HG02678 (cell line): Measurements from ENCODE around the gene TIAM1.

Source experiments
- ATAC-seq: cut with Tn5 transposase; IDR thresholded peaks from one replicate; pipeline ENCODE4 v1.9.1; 2021; ENCODE audit warnings: mild to moderate bottlenecking, moderate library complexity; ENCODE audit not compliant: unreplicated experiment

TIAM1 gene

DNA sequence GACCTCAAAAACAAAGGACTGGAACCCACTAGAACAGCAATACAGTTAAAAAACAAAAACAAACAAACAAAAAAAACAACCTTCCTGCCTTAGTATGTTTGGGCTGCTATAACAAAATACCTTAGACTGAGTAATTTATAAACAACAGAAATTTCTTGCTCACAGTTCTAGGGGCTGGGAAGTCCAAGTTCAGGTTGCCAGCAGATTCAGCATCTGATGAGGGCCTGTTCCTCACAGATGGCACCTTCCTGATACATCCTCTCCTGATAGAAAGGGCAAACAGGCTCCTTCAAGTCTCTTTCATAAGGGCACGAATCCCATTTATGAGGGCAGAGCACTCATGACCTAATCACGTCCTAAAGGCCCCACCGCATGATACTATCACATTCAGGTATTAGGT, 55.9 kb downstream of the TIAM1 start:
- ATAC-seq = no peak

DNA sequence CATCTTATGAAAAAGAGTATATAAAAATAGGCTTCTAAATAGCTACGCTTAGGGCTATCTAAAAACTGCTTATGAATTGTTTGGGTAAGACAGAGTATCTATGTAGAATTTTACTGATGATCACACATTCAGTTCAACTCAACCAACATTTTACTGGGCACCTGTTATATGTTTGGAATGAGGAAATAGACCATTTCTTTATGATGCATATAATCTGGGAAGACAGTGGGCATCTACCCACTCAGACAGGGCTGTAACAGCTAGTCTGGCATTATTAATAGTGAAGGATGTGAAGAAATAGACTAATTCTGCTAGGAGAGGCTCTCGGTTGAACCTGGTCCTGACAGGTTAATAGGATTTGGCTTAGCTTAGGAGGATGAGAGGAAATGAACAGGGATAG, 56.9 kb downstream of the TIAM1 start:
- no peak for ATAC-seq

DNA sequence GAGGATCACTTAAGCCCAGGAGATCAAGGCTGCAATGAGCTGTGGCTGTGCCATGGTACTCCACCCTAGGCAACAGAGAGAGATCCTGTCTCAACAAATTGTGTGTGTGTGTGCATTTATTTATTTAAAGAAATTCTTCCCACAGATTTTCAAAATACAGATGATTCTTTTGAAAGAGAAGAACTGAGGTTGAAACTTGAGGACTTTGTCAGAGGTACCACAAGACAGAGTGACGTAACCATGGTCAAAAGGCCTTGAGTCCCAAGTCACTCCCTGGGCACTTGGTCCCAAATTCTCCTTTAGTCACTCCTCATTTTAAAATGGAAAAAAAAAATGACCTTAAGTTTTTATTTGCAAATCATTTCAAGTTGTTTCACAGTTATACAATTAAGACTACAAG, 57.4 kb downstream of the TIAM1 start:
- no peak for ATAC-seq

DNA sequence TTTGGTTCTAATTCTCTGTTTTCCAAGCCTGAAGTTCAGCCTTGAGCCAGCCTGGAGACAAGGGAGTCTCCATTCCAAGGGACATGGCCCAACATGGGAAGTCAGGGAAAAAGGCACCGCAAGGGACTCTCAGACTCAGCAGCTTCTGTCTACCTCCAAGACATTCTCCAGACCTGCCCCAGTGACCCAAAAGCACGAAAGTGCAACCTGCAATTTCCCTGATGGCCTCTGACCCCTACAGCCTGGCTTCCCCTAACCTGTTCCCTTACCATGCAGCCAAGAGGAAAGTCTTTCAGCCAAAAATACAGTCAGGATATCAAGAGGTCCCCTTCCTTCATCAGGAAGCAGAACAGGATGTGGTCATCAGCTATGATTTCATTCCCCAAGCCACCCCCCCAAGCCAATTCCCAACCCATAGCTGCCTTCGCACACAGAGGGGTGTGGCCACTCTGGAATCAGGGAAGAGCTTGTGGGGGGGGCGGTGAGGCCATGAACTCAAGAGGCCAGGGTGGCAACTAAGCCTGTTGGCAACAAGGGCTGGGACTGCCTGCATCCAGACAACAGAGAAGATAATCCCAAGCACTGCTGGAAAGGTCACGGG, 59.2 kb downstream of the TIAM1 start:
- ATAC-seq = no peak

DNA sequence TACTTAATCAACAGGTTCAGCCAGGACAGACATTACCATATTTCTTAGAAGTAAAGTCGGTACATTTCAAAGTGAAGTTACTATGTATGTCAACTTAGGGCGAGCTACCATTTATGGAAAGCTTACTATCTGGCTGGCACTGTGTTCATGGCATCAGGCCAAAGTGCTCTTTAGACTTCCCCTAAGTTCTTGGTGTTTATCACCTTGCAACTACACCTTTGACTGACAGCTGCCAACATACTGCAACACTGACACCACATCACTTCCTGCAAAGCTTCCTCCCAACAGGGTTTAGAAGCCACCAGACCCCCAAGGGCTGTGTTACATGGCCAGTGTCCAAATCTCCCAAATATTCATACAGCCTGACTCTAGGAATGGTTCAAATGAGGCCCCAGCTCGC, 61.0 kb downstream of the TIAM1 start:
- no peak for ATAC-seq

DNA sequence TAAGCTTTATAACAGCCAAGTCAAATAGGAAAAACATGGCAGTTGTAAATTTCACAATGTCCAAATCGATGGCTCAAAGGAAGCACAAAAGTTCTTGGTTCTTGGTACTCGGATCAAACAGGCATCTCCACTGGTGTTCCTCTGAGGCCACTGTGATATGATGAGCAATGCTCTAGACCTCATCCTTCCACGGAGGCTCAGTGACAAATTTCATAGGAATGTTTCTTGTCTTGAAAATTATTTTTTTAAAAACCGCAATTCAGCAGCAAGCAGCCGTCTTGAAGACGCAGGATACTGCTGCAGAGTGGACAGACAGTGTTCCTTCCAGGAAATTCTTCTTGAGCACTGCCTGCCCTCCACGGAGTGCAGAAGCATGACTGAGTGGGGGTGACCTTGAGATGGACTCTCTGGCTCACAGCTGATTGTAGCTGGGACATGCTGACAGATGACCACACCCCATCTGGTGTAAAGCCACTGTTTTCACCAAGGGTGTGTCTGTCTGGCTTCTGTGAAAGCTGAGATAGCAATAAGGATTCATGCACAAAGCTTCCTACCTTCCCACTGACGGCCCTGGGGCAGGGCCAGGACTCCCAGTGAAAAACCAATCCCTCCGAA, 61.9 kb downstream of the TIAM1 start:
- ATAC-seq = no peak

DNA sequence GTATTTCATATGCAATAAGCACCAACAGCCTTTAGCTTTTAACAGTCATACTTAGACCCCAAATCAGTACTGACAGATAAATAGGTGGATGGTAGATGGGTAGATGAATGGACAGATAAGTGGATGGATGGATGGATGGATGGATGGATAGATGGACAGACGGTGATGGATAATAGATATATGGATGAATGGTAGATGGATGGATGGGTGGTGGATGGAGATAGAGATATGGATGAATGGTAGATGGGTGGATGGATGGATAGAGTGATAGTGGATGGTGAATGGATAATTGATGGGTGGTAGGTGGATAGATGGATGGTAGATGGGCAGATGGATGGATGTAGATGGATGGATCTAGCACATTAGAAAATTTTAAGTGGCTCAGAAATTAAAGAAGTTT, 62.5 kb downstream of the TIAM1 start:
- ATAC-seq = no peak

DNA sequence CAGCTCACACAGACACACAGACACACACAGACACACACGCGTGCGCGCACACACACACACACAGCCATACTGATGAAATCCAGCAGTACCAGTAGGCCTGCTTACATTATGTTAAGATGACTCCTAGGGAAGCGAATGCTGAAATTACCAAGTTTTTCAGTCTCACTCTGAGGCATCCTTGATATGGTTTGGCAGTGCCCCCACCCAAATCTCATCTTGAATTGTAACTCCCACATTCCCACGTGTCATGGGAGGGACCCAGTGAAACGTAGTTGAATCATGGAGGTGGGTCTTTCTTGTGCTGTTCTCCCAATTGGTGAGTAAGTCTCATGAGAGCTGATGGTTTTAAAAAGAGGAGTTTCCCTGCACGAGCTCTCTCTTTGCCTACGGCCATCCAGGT, 64.1 kb downstream of the TIAM1 start:
- ATAC-seq = no peak

DNA sequence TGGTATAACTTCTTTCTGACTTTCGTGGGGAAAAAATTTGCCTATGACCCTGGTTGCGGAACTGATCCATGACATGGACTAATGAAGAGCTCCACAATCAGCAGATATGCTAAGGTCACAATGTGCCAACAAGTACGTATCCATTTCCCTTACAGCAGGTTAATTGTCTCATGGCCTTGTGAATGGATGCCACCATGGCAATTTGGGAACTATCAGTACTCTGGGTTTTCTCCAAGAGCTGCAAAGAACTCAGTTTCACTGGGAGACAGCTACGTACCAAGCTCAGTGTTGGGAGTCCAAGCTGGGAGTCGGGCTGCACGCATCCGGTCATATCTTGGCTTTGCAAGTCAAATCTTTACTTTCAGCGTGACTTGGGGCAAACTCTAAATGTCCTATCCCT, 64.8 kb downstream of the TIAM1 start:
- no peak for ATAC-seq

DNA sequence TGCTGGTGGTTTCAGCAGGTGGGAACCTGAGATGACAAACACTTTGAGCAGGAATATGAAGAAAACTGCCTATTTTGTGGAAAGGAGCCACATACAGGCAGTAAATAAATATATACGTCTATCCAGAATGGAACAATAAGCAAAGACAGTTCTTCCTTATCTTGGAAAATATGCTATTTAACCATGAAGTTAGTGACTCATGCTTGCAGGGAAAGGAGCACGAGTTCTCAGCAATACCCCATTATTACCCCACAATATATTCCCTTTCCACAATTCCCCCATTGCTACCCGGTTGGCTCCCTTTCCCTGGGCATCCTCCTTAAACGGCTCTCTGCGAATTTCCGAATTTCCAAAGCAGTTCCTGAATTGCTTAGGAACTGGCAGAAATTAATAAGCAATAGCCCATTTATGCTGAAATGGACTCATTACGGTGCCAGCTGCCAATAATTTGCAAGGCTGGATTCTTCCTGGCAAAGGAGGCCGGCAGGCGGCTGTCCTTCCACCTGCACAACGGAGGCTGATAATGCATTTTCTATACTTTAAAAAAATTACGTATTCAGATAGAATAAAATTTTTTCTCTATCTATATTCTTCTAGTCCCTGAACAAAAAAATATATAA, 65.4 kb downstream of the TIAM1 start:
- no peak for ATAC-seq

DNA sequence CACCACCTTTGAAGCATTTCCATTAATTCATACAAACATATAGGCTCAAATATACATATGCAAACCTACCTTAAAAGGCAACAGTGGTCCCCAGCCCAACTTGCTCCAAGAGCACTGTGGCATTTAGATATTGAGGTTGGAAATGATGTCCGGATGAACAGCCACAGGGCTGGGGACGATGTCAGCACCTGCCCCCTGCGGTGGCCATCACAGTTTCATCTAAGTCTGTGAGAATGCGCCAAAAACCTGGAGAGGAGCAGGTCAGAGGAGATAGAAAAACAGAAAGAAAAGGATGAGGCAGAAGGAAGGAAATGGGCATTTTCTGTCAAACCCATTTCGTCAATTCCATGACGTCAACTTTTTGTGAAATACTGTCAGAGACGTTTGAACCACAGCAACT, 67.4 kb downstream of the TIAM1 start:
- ATAC-seq = no peak

DNA sequence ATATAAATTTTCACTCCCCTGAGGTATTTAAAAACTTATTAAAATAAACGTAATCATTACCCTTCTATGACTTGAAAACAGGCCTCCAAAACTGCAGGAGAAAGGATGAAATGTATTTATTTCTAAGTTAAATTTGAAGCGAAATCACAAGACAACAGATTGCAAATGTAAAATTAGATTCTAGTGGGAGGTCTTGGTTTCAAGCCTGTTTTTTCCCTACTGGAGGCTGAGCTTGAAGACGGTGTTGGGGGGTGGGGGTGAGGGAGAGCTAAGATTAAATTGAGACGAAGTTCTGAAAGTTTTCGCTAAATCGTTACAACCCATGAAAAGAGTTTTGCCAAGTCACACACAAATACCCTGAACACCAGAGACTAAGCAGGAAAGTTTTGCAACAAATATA, 68.2 kb downstream of the TIAM1 start:
- ATAC-seq = no peak

DNA sequence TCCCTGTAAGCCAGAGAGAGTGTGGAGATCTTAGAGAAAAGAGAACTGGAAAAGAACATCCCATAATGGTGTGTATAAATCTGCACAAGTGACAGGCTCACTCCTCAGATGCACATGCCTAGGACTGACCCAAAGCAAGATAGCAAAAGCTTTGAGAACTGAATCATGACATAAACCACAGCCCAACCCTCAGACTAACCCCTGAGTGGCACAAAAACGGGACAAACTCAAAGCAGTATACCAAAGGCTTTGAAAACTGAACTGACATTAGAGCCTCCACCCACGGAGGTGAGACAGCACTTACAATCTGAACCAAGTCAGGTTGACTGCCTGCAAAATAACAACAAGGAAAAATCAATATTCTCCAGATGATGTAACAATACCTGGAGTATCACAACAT, 70.8 kb downstream of the TIAM1 start:
- no peak for ATAC-seq

DNA sequence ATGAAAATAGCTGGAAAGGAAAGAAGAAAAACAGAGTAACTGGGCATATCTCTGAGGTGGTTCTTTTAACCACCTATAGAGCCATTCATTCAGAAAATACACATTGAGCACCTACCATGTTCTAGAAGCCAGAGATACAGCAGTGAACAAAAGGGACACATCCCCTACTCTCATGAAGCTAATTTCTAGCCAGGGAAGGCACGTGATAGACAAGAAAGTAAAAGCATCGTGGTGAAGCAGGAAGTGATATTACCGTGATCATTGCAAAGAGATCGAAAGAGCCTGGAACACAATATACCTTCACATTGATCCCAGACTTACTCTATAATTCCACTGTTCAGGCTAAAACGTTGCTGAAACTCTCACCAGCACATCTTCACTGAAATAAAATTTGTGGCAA, 76.0 kb downstream of the TIAM1 start:
- no peak for ATAC-seq

DNA sequence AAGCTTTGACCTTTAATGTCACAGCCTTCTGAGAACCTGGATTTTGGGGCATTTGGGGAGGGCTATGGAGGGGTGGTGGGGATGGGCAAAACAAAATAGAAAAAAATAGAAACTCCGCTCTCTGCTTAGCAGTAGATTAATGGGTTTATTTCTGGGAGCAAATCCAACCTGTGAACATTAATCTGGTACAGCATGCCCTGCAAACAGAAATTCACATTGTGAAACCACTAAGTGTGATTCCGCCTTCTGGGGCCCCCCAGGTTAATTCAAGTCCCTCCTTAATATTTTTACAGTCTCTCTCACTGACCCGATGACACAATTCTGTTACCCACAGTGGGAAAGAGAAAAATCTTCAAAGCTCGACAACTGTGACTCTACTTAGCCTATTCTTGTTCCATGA, 76.4 kb downstream of the TIAM1 start:
- ATAC-seq = no peak

DNA sequence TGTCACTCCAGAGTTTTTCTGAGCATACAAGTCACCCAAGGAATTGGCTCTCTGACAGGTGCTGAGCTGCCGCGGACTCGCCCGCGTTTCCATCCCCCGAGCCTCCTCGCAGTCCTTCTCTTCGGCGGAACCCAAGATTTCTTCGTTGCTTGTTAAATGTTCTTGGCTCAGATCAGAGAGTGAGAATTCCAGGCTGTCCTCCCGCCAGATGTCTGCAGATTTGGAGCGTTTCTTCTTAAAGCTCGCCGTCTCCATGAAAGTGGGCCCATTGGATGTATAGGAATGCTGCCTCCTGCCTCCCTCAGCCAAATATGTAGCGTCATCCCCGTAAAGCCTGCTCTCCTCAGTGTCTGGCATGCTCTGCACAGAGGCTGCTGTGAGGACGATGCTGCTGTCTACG, 77.8 kb downstream of the TIAM1 start:
- ATAC-seq = no peak

DNA sequence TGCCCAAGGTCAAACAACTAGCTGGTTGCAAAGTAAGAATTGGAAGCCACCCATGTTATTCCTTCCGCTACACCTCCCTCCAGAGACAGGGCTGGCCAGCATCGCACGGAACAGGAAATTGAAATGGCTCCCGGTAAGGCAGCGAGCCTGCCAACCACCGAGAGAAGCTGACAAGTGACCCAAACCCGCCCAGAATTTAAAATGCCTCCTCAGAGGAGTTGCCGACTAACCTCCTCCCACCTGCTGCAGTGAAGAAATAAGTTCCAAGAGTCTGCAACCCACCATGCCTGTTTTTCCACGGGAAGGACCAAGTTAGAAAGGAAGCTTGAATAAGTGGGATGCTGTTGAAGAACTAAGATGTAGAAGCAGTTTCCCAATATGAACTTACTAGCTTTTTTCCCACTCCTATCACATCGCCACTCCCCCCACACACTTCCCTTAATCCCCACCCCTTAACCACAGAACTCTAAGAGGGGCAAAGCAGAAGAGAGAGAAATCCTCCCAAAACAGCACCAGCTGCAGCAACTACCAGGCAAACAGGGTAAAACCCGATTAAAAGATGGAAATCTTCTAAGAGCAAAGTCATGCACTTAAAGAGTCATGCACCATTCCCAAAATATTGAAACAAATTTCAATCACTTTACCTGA, 78.6 kb downstream of the TIAM1 start:
- no peak for ATAC-seq

DNA sequence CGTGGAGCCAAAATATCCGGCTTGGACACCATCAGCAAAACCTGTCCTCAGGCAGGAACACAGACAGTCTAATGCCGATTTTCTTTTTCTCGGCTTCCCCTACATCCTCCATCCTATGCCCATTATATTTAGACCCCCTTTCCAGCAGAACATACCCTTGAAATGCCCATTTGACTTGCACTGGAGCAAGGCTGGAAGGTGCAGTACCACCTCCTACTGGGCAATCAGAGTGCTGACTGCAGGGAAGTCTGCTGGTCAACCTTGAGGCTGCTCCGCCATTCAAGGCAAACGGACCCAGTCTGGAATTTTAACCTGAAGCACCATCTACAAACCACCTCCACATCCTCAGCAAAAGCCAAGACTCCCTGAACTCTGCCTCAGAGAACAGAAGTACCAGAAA, 79.5 kb downstream of the TIAM1 start:
- no peak for ATAC-seq

DNA sequence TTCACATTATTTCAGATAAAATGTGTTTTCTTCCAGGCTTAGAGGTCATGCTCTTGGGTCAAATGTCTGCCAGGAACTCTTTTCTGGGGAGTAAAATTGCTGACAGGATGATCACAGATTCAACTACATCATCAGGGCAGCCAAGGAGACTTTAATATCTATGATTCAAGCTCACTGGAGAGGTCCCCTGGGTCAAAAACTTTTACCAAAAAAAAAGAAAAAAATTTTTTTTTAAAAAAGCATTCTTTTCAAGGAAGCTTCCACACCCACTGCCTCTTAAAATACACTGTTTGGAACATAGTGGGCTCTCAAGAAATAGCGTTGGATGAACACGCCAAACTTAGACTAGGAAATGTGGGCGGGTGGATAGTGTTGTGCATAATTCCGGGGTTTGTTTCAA, 81.3 kb downstream of the TIAM1 start:
- no peak for ATAC-seq

DNA sequence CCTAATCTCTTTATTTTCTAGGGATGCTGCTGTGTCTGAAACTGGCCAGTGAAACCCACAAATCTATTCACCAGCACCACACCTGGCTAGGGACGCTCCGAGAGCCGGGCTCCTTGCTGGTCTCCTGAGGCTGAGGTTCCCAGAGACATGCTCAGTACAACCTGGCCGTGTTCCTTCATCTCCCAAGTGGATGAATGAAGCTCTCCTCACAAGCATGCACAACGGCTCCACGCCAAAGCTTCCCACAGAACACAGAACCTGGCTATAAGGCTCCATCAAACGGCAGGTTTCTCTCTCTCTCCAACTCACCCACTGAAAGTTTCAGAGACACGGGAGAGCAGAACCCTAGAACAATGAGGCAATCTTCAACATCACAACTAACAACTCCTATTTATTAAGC, 82.3 kb downstream of the TIAM1 start:
- no peak for ATAC-seq

DNA sequence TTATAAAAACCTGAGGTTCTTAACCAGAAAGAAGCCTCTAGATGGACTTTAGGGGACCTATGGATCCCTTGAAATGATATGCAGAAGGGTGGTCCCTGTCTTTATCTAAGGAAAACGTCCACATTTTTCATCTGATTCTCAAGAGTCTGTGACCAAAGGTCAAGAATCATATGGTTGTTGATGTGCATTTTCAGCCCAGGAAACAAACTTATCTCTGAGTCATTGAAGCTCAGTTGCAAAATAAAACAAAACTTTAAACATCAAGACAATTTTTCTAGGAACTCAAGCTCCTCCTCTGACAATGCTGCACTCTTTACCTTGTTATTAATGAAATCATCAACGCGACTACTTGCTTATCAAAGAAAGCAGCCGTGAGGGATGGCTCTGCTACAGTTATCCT, 83.3 kb downstream of the TIAM1 start:
- ATAC-seq = no peak

DNA sequence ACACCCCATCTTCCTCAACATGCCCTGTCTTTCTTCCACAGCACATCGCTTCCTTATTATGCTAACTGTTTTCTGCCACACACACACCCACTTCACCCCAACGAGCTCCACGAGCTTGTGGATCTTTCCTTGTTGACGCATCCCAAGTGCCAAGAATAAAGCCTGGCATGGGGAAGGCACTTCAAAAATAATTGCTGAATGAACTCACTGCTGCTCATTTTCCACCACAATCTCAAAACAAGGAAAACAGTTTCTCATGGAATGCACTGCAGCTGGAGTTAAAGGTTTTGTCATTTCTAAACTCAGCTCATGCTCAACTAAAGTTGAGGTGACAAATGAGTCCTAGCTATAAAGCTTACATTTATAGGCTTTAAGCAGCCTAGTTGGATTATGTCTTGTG, 86.0 kb downstream of the TIAM1 start:
- no peak for ATAC-seq
